H1 (cell line): ENCODE results near the gene WDCP. TPM values are rescaled to one million over a fixed set of nuclear protein-coding genes. Genes with fewer than 3 reads are reported as not detected.

Experiments
- ASH2L ChIP-seq: fragments of 200-600, 300-600 bp; sonication (generic); IDR thresholded peaks from one replicate; pipeline ENCODE4 v1.7.1; 2017; ENCODE audit warnings: low read length
- CHD2 ChIP-seq: IDR thresholded peaks from 2 replicates; pipeline ENCODE4 v1.6.1; 2012; ENCODE audit warnings: low read length, improper control_type of control experiment
- EGR1 ChIP-seq: IDR thresholded peaks from 2 replicates; pipeline ENCODE4 v1.6.1; 2011; ENCODE audit warnings: low read depth, low read length, borderline replicate concordance
- GABPA ChIP-seq: IDR thresholded peaks from 2 replicates; pipeline ENCODE4 v1.6.1; 2011; ENCODE audit warnings: mild to moderate bottlenecking, low read length, moderate library complexity, borderline replicate concordance; ENCODE audit not compliant: insufficient read depth
- HDAC2 ChIP-seq, 2 experiments: fragments of 300-600 bp in 1 of 2; sonication (generic) in 1 of 2; IDR thresholded peaks; 2 replicates each; pipeline ENCODE4 v1.6.1; 2011 to 2012; ENCODE audit warnings: low read depth in 2 of 2, low read length in 2 of 2, mild to moderate bottlenecking in 2 of 2, moderate library complexity in 2 of 2, borderline replicate concordance in 1 of 2, inconsistent platforms in 1 of 2
- HDAC6 ChIP-seq: IDR thresholded peaks from one replicate; pipeline ENCODE4 v1.7.1; 2012; ENCODE audit warnings: low read depth, mild to moderate bottlenecking, inconsistent platforms, low read length, moderate library complexity
- JUN ChIP-seq: IDR thresholded peaks from 2 replicates; pipeline ENCODE4 v1.6.1; 2011; ENCODE audit warnings: low read depth, mild to moderate bottlenecking, improper control_type of control experiment, low read length
- KDM5A ChIP-seq: fragments of 200-600 bp; IDR thresholded peaks from 2 replicates; pipeline ENCODE4 v1.7.1; 2012; ENCODE audit warnings: mild to moderate bottlenecking, low read length, inconsistent platforms, mixed read lengths
- MAX ChIP-seq: IDR thresholded peaks from 2 replicates; pipeline ENCODE4 v1.6.1; 2012; ENCODE audit warnings: inconsistent platforms
- NRF1 ChIP-seq: IDR thresholded peaks from 2 replicates; pipeline ENCODE4 v1.6.1; 2011; ENCODE audit warnings: mild to moderate bottlenecking, low read depth, low read length, improper control_type of control experiment
- PHF8 ChIP-seq: fragments of 200-600 bp; sonication (generic); conservative IDR thresholded peaks from 2 replicates; pipeline ENCODE4 v1.7.1; 2012; ENCODE audit warnings: low read depth, mild to moderate bottlenecking, inconsistent platforms, low read length, moderate library complexity
- POLR2A ChIP-seq, 2 experiments: IDR thresholded peaks; 1 replicate in 1 of 2; 2 replicates in 1 of 2; pipeline ENCODE4 v1.6.1; 2011; ENCODE audit warnings: low read depth in 2 of 2, low read length in 2 of 2, mild to moderate bottlenecking in 2 of 2; ENCODE audit errors: control extremely low read depth in 1 of 2
- RFX5 ChIP-seq: IDR thresholded peaks from 2 replicates; pipeline ENCODE4 v1.6.1; 2011; ENCODE audit warnings: low read depth, low read length, improper control_type of control experiment, borderline replicate concordance
- SIN3A ChIP-seq, 2 experiments: IDR thresholded peaks in 1 of 2; conservative IDR thresholded peaks in 1 of 2; 2 replicates each; pipeline ENCODE4 v1.6.1; 2011 to 2012; ENCODE audit warnings: low read length in 2 of 2, improper control_type of control experiment in 1 of 2, low read depth in 1 of 2, mild to moderate bottlenecking in 1 of 2
- SIRT6 ChIP-seq: IDR thresholded peaks from one replicate; pipeline ENCODE4 v1.7.1; 2012; ENCODE audit warnings: low read length, inconsistent platforms
- SIX5 ChIP-seq: IDR thresholded peaks from 2 replicates; pipeline ENCODE4 v1.6.1; 2011; ENCODE audit warnings: mild to moderate bottlenecking, low read depth, low read length
- SP1 ChIP-seq: IDR thresholded peaks from 2 replicates; pipeline ENCODE4 v1.6.1; 2011; ENCODE audit warnings: low read depth, low read length
- SRF ChIP-seq: IDR thresholded peaks from 2 replicates; pipeline ENCODE4 v1.6.1; 2011; ENCODE audit warnings: mild to moderate bottlenecking, low read depth, low read length, moderate library complexity
- SUZ12 ChIP-seq: fragments of 200-600 bp; sonication (generic); IDR thresholded peaks from 2 replicates; pipeline ENCODE4 v1.6.1; 2012; ENCODE audit warnings: mild to moderate bottlenecking, inconsistent platforms, low read length, moderate library complexity, mixed read lengths
- TAF1 ChIP-seq: IDR thresholded peaks from 2 replicates; pipeline ENCODE4 v1.6.1; 2011; ENCODE audit warnings: mild to moderate bottlenecking, low read depth, low read length
- TEAD4 ChIP-seq: IDR thresholded peaks from 2 replicates; pipeline ENCODE4 v1.6.1; 2012; ENCODE audit warnings: low read depth, low read length, inconsistent platforms, mixed read lengths
- USF2 ChIP-seq: IDR thresholded peaks from 2 replicates; pipeline ENCODE4 v1.6.1; 2011; ENCODE audit warnings: low read length, improper control_type of control experiment
- ZNF274 ChIP-seq: IDR thresholded peaks from 2 replicates; pipeline ENCODE4 v1.7.0; 2012; ENCODE audit warnings: low read length, borderline replicate concordance; ENCODE audit errors: extremely low read depth
- polyA plus RNA-seq, 7 experiments: library from polyadenylated mRNA; depleted of rRNA in 3 of 7; stranded (reverse) in 5 of 7; unstranded in 2 of 7; fragments of >200 nt in 5 of 7; fragments of 200-250 nt in 2 of 7; gene quantifications; 1 replicate in 5 of 7; 2 replicates in 1 of 7; 4 replicates in 1 of 7; pipeline versions ENCODE4 v1.2.1 to v1.2.3, GENCODE V29; 2011 to 2013; ENCODE audit warnings: missing spikeins in 2 of 7, mixed read lengths in 2 of 7
- total RNA-seq: library from RNA; stranded (reverse); fragmentation: NEBNext Ultra II Directional; extraction: Animal tissue kit (Norgen Biotek cat#: 25700); gene quantifications from 2 replicates; pipeline ENCODE4 v1.2.1, GENCODE V29; 2021

Gene WDCP
- total and polyA plus RNA-seq, 2 of the 8 experiments (the other 6 are each of a cell fraction or from before 2014, with no cell fraction given), result 19.2 to 40.1 TPM

GRCh38 chr2:24075915-24076848, 29.0 kb upstream of the WDCP start, which contains the start of gene SF3B6 (continued):
- TF ChIP-seq SP1 (peak; percentile 87), SIN3A (conservative IDR thresholded peaks at IDR 0.05 in 1 of 2, IDR thresholded peaks at IDR 0.05 in 1 of 2; ENCODE audit: low read depth in 1 of 2, low read length in 2 of 2) (peak in 1 of 2 experiments; percentile 96), SIX5 (peak; percentile 48), MAX (peak; percentile 76), POLR2A (IDR thresholded peaks at IDR 0.05; ENCODE audit: control extremely low read depth in 1 of 2, low read depth in 2 of 2, low read length in 2 of 2) (peak in 1 of 2 experiments; percentile 89; a peak in 2 of 3 replicates), JUN (peak; percentile 62; the same call in 1 of the 2 replicates), HDAC2 (IDR thresholded peaks at IDR 0.05; ENCODE audit: borderline replicate concordance in 1 of 2, low read depth in 2 of 2, low read length in 2 of 2) (peak; percentile 16 to 85; a peak in 1 of 4 replicates), SUZ12 (no peak), SRF (peak; percentile 83), ASH2L (peak; percentile 96), GABPA (peak; percentile 98), PHF8 (peak; percentile 76), RFX5 (no peak), HDAC6 (no peak), ZNF274 (no peak), EGR1 (0 out of 2 replicates have a peak, but pooled peaks have one; percentile 58), TEAD4 (peak; percentile 75; the same call in 1 of the 2 replicates), USF2 (no peak), TAF1 (peak; percentile 81; the same call in 1 of the 2 replicates), SIRT6 (no peak), KDM5A (peak; percentile 63; the same call in 1 of the 2 replicates), NRF1 (no peak), CHD2 (peak; percentile 69)
